NOMO-1 treated with DMSO at 0.1 percent for 48 hours (cell line): Measurements from ENCODE around the gene C12orf60.
A peak's percentile ranks its signal among the peaks of the same experiment; 100 is the strongest.
"Not testable (repeated sequence)": the region's sequence is repeated elsewhere in the genome, so short reads cannot be mapped to it uniquely, and the experiment has no call there.

Source experiments
- DNase-seq: peaks from one replicate; lab custom pipeline; 2025; ENCODE audit not compliant: unreplicated experiment; lab: John Stamatoyannopoulos, UW

The C12orf60 gene

GRCh38 chr12:14803011-14803829 is at the start of gene C12orf60, which contains the start of gene WBP11:
C12orf60 (plus strand) TSS chr12:14803670; CDS start chr12:14822936, 19,266 bp downstream.
WBP11 (minus strand) TSS chr12:14803478; CDS start chr12:14801383, 2,095 bp downstream.
- peak; percentile 99 for DNase-seq

GRCh38 chr12:14756334-14757143 is 46.9 kb upstream of the C12orf60 start:
- DNase-seq: no peak

GRCh38 chr12:14759711-14760280 is 43.7 kb upstream of the C12orf60 start:
- not testable (repeated sequence) for DNase-seq

GRCh38 chr12:14765398-14765797 is 38.1 kb upstream of the C12orf60 start:
- no peak for DNase-seq

GRCh38 chr12:14766020-14766419 is 37.5 kb upstream of the C12orf60 start:
- not testable (repeated sequence) for DNase-seq

- DNase-seq: no peak
Measured at GRCh38 chr12:14766649-14767215, 36.7 kb upstream of the C12orf60 start.

GRCh38 chr12:14767617-14768016 is 35.9 kb upstream of the C12orf60 start:
- no peak for DNase-seq

GRCh38 chr12:14768823-14769405 is 34.6 kb upstream of the C12orf60 start:
- DNase-seq: no peak

GRCh38 chr12:14769466-14769968 is 34.0 kb upstream of the C12orf60 start:
- no peak for DNase-seq

GRCh38 chr12:14769969-14770495 is 33.4 kb upstream of the C12orf60 start:
- peak; percentile 88 for DNase-seq

- peak; percentile 78 for DNase-seq
Measured at GRCh38 chr12:14770496-14771461, 32.7 kb upstream of the C12orf60 start.

GRCh38 chr12:14771651-14772137 is 31.8 kb upstream of the C12orf60 start:
- peak; percentile 18 for DNase-seq

- no peak for DNase-seq
Measured at GRCh38 chr12:14772946-14773345, 30.5 kb upstream of the C12orf60 start.

- DNase-seq: no peak
Measured at GRCh38 chr12:14773685-14774073, 29.8 kb upstream of the C12orf60 start.

- DNase-seq: peak; percentile 93
Measured at GRCh38 chr12:14774074-14774905, 29.2 kb upstream of the C12orf60 start.

- DNase-seq: peak; percentile 69
Measured at GRCh38 chr12:14774906-14775635, 28.4 kb upstream of the C12orf60 start.

- no peak for DNase-seq
Measured at GRCh38 chr12:14775636-14775980, 27.9 kb upstream of the C12orf60 start.
